GM06990 (cell line): ENCODE results near the gene UQCR10.

ENCODE experiments used
- DNase-seq: peaks from one replicate; pipeline ENCODE4 v3.0.0-alpha.2; 2011; ENCODE audit not compliant: insufficient read length; ENCODE audit errors: extremely low read depth
- H3K27me3 ChIP-seq: replicated peaks from 2 replicates; pipeline ENCODE4 v1.6.0; 2011; ENCODE audit warnings: low read length; ENCODE audit not compliant: control insufficient read depth, insufficient read depth
- H3K36me3 ChIP-seq: 2 replicates; pipeline ENCODE4 v1.5.1; 2011; ENCODE audit warnings: low read length; ENCODE audit not compliant: control insufficient read depth, insufficient read depth
- H3K4me3 ChIP-seq: replicated peaks from 2 replicates; pipeline ENCODE4 v1.5.1; 2011; ENCODE audit warnings: low read depth, mild to moderate bottlenecking, control low read depth, low read length
- CTCF ChIP-seq: IDR thresholded peaks from 2 replicates; pipeline ENCODE4 v1.5.1; 2011; ENCODE audit warnings: low read length, control low read depth, mild to moderate bottlenecking, inconsistent platforms; ENCODE audit not compliant: insufficient read depth, poor library complexity, severe bottlenecking

UQCR10 gene

GRCh38 chr22:29768052-29768693 is 1.0 kb downstream of the UQCR10 start:
- Histone ChIP-seq H3K27me3 (no peaks in the 10 kb centered on the region), H3K4me3 (peak overlapping the region; percentile 100), H3K36me3 (peaks cover 5% of the 10 kb centered on the region)
- no peak for DNase-seq
- TF ChIP-seq CTCF = no peak

- H3K27me3 ChIP-seq = no peaks in the 10 kb centered on the region
- DNase-seq = no peak
- H3K4me3 ChIP-seq = no peak overlapping the region
- peaks cover 5% of the 10 kb centered on the region for H3K36me3 ChIP-seq
- TF ChIP-seq CTCF = no peak
Measured at GRCh38 chr22:29769723-29770321, 2.7 kb downstream of the UQCR10 start.

GRCh38 chr22:29772170-29772641 is 5.0 kb downstream of the UQCR10 start:
- Histone ChIP-seq H3K27me3 (no peaks in the 10 kb centered on the region), H3K36me3 (peaks cover 5% of the 10 kb centered on the region), H3K4me3 (no peak overlapping the region)
- DNase-seq = no peak
- peak; percentile 33 for TF ChIP-seq CTCF

GRCh38 chr22:29773233-29773632 is 6.1 kb downstream of the UQCR10 start:
- DNase-seq = no peak
- Histone ChIP-seq H3K27me3 (no peaks in the 10 kb centered on the region), H3K4me3 (no peak overlapping the region), H3K36me3 (peaks cover 5% of the 10 kb centered on the region)
- no peak for TF ChIP-seq CTCF

- TF ChIP-seq CTCF = no peak
- no peak overlapping the region for H3K4me3 ChIP-seq
- H3K36me3 ChIP-seq = no peaks in the 10 kb centered on the region
- DNase-seq = no peak
- H3K27me3 ChIP-seq = no peaks in the 10 kb centered on the region
Measured at GRCh38 chr22:29780220-29780619, 13.1 kb downstream of the UQCR10 start.
